AG10803 (cell line): ENCODE data around the gene MS4A8.

Source experiments
- DNase-seq: peaks from one replicate; pipeline ENCODE4 v3.0.0; 2010; ENCODE audit warnings: low read depth
- H3K4me3 ChIP-seq: 2 replicates; pipeline ENCODE4 v1.5.1; 2011; ENCODE audit warnings: mild to moderate bottlenecking, low read length, control low read depth
- CTCF ChIP-seq: conservative IDR thresholded peaks from 2 replicates; pipeline ENCODE4 v1.5.1; 2011; ENCODE audit warnings: mild to moderate bottlenecking, low read length, control low read depth, inconsistent platforms

MS4A8 gene

DNA sequence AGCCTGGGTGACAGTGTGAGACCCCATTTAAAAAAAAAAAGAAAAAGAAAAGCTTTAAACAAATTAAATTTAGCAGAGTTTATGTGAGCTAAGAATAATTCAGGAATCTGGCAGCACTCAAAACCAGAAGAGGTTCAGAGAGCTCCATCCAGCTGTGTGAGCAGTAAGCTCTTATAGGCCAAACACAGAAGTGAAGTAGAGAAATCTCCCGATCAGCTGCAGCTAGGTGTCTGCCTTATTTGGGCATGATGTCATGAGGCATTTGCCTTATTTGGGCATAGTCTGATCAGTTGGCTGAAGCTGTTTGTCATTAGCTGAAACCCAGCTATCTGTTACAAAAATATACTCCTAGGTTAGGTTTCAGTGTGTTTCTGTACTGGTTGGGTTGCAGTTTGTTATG lies 65.5 kb downstream of the MS4A8 start:
- TF ChIP-seq CTCF, result no peak
- no peak overlapping the region for H3K4me3 ChIP-seq
- DNase-seq, result no peak

- H3K4me3 ChIP-seq, result no peak overlapping the region
- no peak for TF ChIP-seq CTCF
These were observed 65.9 kb downstream of the MS4A8 start for GRCh38 chr11:60765355-60765754.

More at GRCh38 chr11:60765355-60765754, 65.9 kb downstream of the MS4A8 start:
- DNase-seq, result no peak
